GM23338 (cell line): ENCODE data around the gene SPDYE17. TPM values are rescaled to one million over a fixed set of nuclear protein-coding genes. Genes with fewer than 3 reads are reported as not detected.
"Not testable (repeated sequence)": the region's sequence is repeated elsewhere in the genome, so short reads cannot be mapped to it uniquely, and the experiment has no call there.

ENCODE experiments used
- ATAC-seq: fragments of 200-7000 bp; cut with Tn5 transposase; 3 replicates; pipeline ENCODE4 v1.9.1; 2020
- DNase-seq: peaks from one replicate; pipeline ENCODE4 v3.0.0-alpha.2; 2015; ENCODE audit warnings: low spot score
- H2AFZ ChIP-seq: fragments of 200-600 bp; sonication (generic); 2 replicates; pipeline ENCODE4 v1.8.0; 2016; ENCODE audit warnings: antibody characterized with exemption, mild to moderate bottlenecking, moderate library complexity
- H3F3A ChIP-seq: fragments of 200-600 bp; sonication (generic); replicated peaks from 2 replicates; pipeline ENCODE4 v1.8.0; 2017; ENCODE audit warnings: antibody characterized with exemption, mixed run types, low read depth
- H3K27ac ChIP-seq: fragments of 200-600 bp; sonication (generic); 2 replicates; pipeline ENCODE4 v1.6.1; 2016; ENCODE audit warnings: low read depth
- H3K27me3 ChIP-seq: fragments of 200-600 bp; sonication (generic); 2 replicates; pipeline ENCODE4 v1.8.0; 2016; ENCODE audit warnings: mild to moderate bottlenecking, mixed run types, moderate library complexity; ENCODE audit not compliant: insufficient read depth
- H3K36me3 ChIP-seq: fragments of 200-600 bp; sonication (generic); 2 replicates; pipeline ENCODE4 v1.8.0; 2016; ENCODE audit warnings: mild to moderate bottlenecking; ENCODE audit not compliant: insufficient read depth
- H3K4me1 ChIP-seq: fragments of 200-600 bp; sonication (generic); 2 replicates; pipeline ENCODE4 v1.8.0; 2016; ENCODE audit warnings: mild to moderate bottlenecking, moderate library complexity; ENCODE audit not compliant: insufficient read depth
- H3K4me2 ChIP-seq: fragments of 200-600 bp; sonication (generic); 2 replicates; pipeline ENCODE4 v1.7.1; 2017; ENCODE audit warnings: mixed run types
- H3K4me3 ChIP-seq: fragments of 200-600 bp; sonication (generic); 2 replicates; pipeline ENCODE4 v1.6.1; 2016; ENCODE audit warnings: mixed run types
- H3K79me2 ChIP-seq: fragments of 200-600 bp; sonication (generic); replicated peaks from 2 replicates; pipeline ENCODE4 v1.8.0; 2017; ENCODE audit warnings: mild to moderate bottlenecking; ENCODE audit not compliant: insufficient read depth
- H3K9me2 ChIP-seq: fragments of 200-600 bp; sonication (generic); 2 replicates; pipeline ENCODE4 v1.8.0; 2017; ENCODE audit not compliant: insufficient read depth
- H4K20me1 ChIP-seq: fragments of 200-600 bp; sonication (generic); replicated peaks from 2 replicates; pipeline ENCODE4 v1.8.0; 2017; ENCODE audit warnings: mild to moderate bottlenecking; ENCODE audit not compliant: insufficient read depth
- H3K27ac Mint-ChIP-seq: 2 replicates; pipeline ENCODE4 v1.8.0; 2020; ENCODE audit warnings: inconsistent platforms, mild to moderate bottlenecking, moderate library complexity, mixed read lengths
- H3K27me3 Mint-ChIP-seq: 3 replicates; pipeline ENCODE4 v1.8.0; 2022; ENCODE audit warnings: low read depth, mild to moderate bottlenecking, moderate library complexity, mixed read lengths, inconsistent platforms; ENCODE audit not compliant: insufficient read depth, poor library complexity
- H3K36me3 Mint-ChIP-seq: 3 replicates; pipeline ENCODE4 v1.8.0; 2021; ENCODE audit warnings: low read depth, mild to moderate bottlenecking, inconsistent platforms, moderate library complexity, mixed read lengths
- H3K4me1 Mint-ChIP-seq: 3 replicates; pipeline ENCODE4 v1.8.0; 2020; ENCODE audit warnings: mild to moderate bottlenecking, inconsistent platforms, mixed read lengths
- H3K4me3 Mint-ChIP-seq: 3 replicates; pipeline ENCODE4 v1.8.0; 2021; ENCODE audit warnings: moderate library complexity, mild to moderate bottlenecking, inconsistent platforms, mixed read lengths
- H3K9me3 Mint-ChIP-seq: 3 replicates; pipeline ENCODE4 v1.8.0; 2020; ENCODE audit warnings: moderate library complexity, mild to moderate bottlenecking, inconsistent platforms, mixed read lengths
- ETS1 ChIP-seq: IDR thresholded peaks from 2 replicates; pipeline ENCODE4 v1.6.1; 2016; ENCODE audit warnings: antibody characterized with exemption
- EZH2 ChIP-seq: fragments of 200-600 bp; sonication (generic); IDR thresholded peaks from one replicate; pipeline ENCODE4 v1.8.0; 2017; ENCODE audit warnings: antibody characterized with exemption, mild to moderate bottlenecking, low read depth; ENCODE audit not compliant: unreplicated experiment
- EZH2phosphoT487 ChIP-seq: fragments of 200-600 bp; sonication (generic); IDR thresholded peaks from one replicate; pipeline ENCODE4 v1.8.1; 2018; ENCODE audit warnings: antibody characterized with exemption; ENCODE audit not compliant: unreplicated experiment
- JUNB ChIP-seq: IDR thresholded peaks from one replicate; pipeline ENCODE4 v1.6.1; 2016; ENCODE audit warnings: antibody characterized with exemption; ENCODE audit not compliant: unreplicated experiment
- ZNF114 ChIP-seq: fragments of 250-450 bp; sonication (Bioruptor Pico); IDR thresholded peaks from 2 replicates; pipeline ENCODE4 v1.5.0; 2020; ENCODE audit warnings: mild to moderate bottlenecking, moderate library complexity
- polyA plus RNA-seq: library from polyadenylated mRNA; unstranded; fragments of >200 nt; fragmentation: Nextera tagmentation; extraction: Ambion mirVana; gene quantifications from 2 replicates; pipeline ENCODE4 v1.2.1, GENCODE V29; 2016
- total RNA-seq: library from RNA; depleted of rRNA; stranded (reverse); fragments of >200 nt; shearing (Covaris generic); gene quantifications from 2 replicates; pipeline ENCODE4 v1.2.3, GENCODE V29; 2014
- TF ChIP-seq, protein P1 (sequence below), 2 experiments: fragments of 200-600 bp in 1 of 2; sonication (generic) in 1 of 2; conservative IDR thresholded peaks; 2 replicates each; pipeline versions ENCODE4 v1.5.1 to v1.6.1; 2016 to 2017; ENCODE audit warnings: antibody characterized with exemption in 2 of 2, low read depth in 2 of 2, mild to moderate bottlenecking in 2 of 2, moderate library complexity in 1 of 2
- TF ChIP-seq, protein P2 (sequence below): fragments of 250-450 bp; sonication (Bioruptor Pico); IDR thresholded peaks from 2 replicates; pipeline ENCODE4 v1.5.0; 2020; ENCODE audit warnings: mild to moderate bottlenecking, moderate library complexity

The SPDYE17 gene
- total and polyA plus RNA-seq, 2 experiments from 2014 or later = not detected

DNA sequence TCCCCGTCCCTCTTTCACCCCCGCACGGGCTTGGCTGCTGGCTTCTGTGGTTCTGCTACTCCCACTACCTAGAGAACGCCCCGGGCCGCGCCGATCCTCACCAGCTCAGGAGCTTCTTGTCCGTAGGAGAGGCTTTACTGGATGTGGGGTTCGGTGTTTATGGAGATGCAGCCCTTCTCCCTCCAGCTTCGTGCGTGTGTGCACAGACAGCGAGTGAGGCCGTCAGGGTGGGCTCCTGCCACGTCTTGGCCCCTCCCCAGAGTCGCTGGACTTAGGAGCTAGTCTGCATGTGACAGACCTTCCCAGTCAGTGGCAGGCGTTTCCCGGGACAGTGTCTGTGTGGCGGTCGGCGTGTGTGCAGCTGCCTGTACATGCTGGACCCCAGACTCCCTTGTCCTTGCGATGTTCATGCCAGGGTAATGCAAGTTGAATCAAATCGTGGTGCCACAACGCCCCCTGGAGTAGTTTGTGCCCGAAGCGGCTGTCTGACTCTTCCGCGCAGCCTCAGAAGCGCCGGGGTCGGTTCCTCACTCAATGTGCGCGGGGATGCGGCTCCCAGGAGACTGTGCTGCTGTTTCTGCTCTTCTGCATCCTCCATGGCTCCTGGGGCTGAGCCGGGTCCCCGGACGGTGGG, 32.6 kb downstream of the SPDYE17 start:
- not testable (repeated sequence) for H3K79me2 ChIP-seq, H3K36me3 Mint-ChIP-seq, H3K4me1 Mint-ChIP-seq, H3K9me2 ChIP-seq, H3K27me3 Mint-ChIP-seq, H3K27me3 ChIP-seq, H3K4me2 ChIP-seq, H3F3A ChIP-seq, H2AFZ ChIP-seq, H3K27ac ChIP-seq, H3K27ac Mint-ChIP-seq, H3K36me3 ChIP-seq, H3K4me3 ChIP-seq, H4K20me1 ChIP-seq, H3K4me1 ChIP-seq, H3K4me3 Mint-ChIP-seq, H3K9me3 Mint-ChIP-seq, DNase-seq
- TF ChIP-seq, protein P1, sequence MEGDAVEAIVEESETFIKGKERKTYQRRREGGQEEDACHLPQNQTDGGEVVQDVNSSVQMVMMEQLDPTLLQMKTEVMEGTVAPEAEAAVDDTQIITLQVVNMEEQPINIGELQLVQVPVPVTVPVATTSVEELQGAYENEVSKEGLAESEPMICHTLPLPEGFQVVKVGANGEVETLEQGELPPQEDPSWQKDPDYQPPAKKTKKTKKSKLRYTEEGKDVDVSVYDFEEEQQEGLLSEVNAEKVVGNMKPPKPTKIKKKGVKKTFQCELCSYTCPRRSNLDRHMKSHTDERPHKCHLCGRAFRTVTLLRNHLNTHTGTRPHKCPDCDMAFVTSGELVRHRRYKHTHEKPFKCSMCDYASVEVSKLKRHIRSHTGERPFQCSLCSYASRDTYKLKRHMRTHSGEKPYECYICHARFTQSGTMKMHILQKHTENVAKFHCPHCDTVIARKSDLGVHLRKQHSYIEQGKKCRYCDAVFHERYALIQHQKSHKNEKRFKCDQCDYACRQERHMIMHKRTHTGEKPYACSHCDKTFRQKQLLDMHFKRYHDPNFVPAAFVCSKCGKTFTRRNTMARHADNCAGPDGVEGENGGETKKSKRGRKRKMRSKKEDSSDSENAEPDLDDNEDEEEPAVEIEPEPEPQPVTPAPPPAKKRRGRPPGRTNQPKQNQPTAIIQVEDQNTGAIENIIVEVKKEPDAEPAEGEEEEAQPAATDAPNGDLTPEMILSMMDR (conservative IDR thresholded peaks at IDR 0.05; ENCODE audit: low read depth in 2 of 2) = peak in 1 of 2 experiments; percentile 29; a peak in 2 of 4 replicates
- ATAC-seq = peak; percentile 70

DNA sequence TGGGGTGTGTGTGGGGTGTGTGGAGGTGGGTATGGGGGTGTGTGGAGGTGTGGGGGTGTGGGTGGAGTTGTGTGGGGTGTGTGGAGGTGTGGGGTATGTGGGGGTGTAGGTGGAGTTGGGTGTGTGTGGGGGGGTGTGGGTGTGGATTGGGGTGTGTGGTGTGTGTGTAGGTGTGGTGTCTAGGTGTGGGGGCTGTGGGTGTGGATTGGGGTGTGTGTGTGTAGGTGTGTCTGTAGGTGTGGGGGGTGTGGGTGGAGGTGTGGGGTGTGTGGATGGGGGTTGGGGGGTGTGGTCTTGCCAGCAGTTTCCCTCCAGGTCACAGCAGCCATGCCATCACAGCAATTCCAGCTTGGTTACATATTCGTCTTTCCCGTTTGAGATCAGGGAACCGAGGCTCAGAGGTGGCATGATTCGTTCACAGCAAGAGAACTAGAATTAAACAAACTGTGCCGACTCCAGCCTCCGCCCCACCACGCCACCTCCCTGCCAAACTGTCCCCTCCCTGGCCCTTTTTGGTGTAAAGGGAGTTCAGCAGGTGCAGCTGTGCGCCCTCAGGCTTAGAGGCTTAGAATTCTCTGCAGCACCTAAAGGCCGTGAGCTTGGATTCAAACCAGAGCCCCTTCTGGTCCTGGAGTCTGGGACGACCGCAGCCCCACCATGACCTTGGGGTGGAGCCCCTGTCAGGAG, 33.3 kb downstream of the SPDYE17 start:
- not testable (repeated sequence) for H3K27ac ChIP-seq, ATAC-seq, H3F3A ChIP-seq, H3K79me2 ChIP-seq, H3K9me2 ChIP-seq, H3K36me3 ChIP-seq, H3K4me2 ChIP-seq, H3K27ac Mint-ChIP-seq, H3K27me3 ChIP-seq, H3K4me3 ChIP-seq, H3K36me3 Mint-ChIP-seq, H3K9me3 Mint-ChIP-seq, H3K4me1 ChIP-seq, H3K4me1 Mint-ChIP-seq, H3K4me3 Mint-ChIP-seq, H2AFZ ChIP-seq, H3K27me3 Mint-ChIP-seq, H4K20me1 ChIP-seq, DNase-seq

GRCh38 chr7:76998285-76998589, 33.9 kb downstream of the SPDYE17 start:
- Mint-ChIP-seq H3K27ac (no peak overlapping the region), H3K9me3 (no peaks in the 10 kb centered on the region), H3K4me1 (no peaks in the 10 kb centered on the region), H3K4me3 (no peak overlapping the region), H3K27me3 (peaks cover 2% of the 10 kb centered on the region), H3K36me3 (peaks cover 8% of the 10 kb centered on the region; the same call in 1 of the 3 replicates)
- Histone ChIP-seq H3F3A (no peaks in the 10 kb centered on the region), H3K4me1 (no peaks in the 10 kb centered on the region), H3K36me3 (no peaks in the 10 kb centered on the region), H3K27ac (no peak overlapping the region), H3K79me2 (no peaks in the 10 kb centered on the region), H3K4me2 (no peak overlapping the region), H3K9me2 (no peaks in the 10 kb centered on the region), H4K20me1 (no peaks in the 10 kb centered on the region), H3K4me3 (no peak overlapping the region), H2AFZ (no peak overlapping the region), H3K27me3 (no peaks in the 10 kb centered on the region)
- DNase-seq (no peak), ATAC-seq (no peak)
- TF ChIP-seq EZH2phosphoT487 (no peak), ETS1 (no peak), EZH2 (no peak), ZNF114 (CRISPR knock-in tag) (no peak), JUNB (no peak)
- TF ChIP-seq, protein P2, sequence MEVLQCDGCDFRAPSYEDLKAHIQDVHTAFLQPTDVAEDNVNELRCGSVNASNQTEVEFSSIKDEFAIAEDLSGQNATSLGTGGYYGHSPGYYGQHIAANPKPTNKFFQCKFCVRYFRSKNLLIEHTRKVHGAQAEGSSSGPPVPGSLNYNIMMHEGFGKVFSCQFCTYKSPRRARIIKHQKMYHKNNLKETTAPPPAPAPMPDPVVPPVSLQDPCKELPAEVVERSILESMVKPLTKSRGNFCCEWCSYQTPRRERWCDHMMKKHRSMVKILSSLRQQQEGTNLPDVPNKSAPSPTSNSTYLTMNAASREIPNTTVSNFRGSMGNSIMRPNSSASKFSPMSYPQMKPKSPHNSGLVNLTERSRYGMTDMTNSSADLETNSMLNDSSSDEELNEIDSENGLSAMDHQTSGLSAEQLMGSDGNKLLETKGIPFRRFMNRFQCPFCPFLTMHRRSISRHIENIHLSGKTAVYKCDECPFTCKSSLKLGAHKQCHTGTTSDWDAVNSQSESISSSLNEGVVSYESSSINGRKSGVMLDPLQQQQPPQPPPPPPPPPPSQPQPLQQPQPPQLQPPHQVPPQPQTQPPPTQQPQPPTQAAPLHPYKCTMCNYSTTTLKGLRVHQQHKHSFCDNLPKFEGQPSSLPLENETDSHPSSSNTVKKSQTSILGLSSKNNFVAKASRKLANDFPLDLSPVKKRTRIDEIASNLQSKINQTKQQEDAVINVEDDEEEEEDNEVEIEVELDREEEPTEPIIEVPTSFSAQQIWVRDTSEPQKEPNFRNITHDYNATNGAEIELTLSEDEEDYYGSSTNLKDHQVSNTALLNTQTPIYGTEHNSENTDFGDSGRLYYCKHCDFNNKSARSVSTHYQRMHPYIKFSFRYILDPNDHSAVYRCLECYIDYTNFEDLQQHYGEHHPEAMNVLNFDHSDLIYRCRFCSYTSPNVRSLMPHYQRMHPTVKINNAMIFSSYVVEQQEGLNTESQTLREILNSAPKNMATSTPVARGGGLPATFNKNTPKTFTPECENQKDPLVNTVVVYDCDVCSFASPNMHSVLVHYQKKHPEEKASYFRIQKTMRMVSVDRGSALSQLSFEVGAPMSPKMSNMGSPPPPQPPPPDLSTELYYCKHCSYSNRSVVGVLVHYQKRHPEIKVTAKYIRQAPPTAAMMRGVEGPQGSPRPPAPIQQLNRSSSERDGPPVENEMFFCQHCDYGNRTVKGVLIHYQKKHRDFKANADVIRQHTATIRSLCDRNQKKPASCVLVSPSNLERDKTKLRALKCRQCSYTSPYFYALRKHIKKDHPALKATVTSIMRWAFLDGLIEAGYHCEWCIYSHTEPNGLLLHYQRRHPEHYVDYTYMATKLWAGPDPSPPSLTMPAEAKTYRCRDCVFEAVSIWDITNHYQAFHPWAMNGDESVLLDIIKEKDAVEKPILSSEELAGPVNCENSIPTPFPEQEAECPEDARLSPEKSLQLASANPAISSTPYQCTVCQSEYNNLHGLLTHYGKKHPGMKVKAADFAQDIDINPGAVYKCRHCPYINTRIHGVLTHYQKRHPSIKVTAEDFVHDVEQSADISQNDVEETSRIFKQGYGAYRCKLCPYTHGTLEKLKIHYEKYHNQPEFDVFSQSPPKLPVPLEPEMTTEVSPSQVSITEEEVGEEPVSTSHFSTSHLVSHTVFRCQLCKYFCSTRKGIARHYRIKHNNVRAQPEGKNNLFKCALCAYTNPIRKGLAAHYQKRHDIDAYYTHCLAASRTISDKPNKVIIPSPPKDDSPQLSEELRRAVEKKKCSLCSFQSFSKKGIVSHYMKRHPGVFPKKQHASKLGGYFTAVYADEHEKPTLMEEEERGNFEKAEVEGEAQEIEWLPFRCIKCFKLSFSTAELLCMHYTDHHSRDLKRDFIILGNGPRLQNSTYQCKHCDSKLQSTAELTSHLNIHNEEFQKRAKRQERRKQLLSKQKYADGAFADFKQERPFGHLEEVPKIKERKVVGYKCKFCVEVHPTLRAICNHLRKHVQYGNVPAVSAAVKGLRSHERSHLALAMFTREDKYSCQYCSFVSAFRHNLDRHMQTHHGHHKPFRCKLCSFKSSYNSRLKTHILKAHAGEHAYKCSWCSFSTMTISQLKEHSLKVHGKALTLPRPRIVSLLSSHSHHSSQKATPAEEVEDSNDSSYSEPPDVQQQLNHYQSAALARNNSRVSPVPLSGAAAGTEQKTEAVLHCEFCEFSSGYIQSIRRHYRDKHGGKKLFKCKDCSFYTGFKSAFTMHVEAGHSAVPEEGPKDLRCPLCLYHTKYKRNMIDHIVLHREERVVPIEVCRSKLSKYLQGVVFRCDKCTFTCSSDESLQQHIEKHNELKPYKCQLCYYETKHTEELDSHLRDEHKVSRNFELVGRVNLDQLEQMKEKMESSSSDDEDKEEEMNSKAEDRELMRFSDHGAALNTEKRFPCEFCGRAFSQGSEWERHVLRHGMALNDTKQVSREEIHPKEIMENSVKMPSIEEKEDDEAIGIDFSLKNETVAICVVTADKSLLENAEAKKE = no peak
